ENCODE measurements around the gene EXD3. TPM values are rescaled to one million over a fixed set of nuclear protein-coding genes. Genes with fewer than 3 reads are reported as not detected.
A peak's percentile ranks its signal among the peaks of the same experiment; 100 is the strongest.
"Not testable (repeated sequence)": the region's sequence is repeated elsewhere in the genome, so short reads cannot be mapped to it uniquely, and the experiment has no call there.

The EXD3 gene
- total and polyA plus RNA-seq, 9 donors = 7.4 to 19.0 (median 11.6) TPM

DNA sequence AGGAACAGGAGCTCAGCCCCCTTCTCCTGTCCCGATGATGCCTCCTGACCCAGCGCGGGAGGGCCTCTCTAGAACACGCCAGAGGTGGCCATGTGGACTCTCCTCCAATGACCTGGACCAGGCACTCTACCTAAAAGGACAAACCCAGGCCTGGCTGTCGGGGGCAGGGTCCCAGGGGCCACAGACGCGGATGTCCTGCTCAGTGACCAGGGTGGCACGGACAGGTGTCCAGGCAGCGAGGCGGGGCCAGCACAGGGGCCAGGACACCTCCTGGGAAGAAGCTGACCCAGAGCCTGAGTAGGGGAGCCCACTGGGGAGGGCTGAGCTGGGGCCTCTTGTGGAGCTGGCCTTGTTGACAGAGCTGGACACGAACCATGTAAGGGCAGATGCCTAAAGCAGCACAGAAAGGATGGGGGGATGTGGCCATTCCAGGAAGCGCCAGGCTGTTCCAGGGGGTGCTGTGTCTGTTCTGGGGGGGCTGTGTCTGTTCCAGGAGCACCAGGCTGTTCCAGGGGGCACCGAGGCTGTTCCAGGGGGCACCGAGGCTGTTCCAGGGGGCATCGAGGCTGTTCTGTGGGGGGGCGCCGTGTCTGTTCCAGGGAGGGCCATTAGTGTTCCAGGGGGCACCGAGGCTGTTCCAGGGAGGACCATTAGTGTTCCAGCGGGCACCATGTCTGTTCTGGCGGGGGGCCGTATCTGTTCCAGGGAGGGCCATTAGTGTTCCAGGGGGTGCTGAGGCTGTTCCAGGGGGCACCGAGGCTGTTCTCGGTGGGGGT lies 30.5 kb downstream of the EXD3 start:
- H3K4me3 ChIP-seq (ENCODE audit: low read length) = no peak overlapping the region
- WGBS (ENCODE audit: insufficient coverage) = 95% methylated on average over 16 of the region's 23 CpGs
- H3K27ac ChIP-seq (ENCODE audit: low read length) = no peak overlapping the region

DNA sequence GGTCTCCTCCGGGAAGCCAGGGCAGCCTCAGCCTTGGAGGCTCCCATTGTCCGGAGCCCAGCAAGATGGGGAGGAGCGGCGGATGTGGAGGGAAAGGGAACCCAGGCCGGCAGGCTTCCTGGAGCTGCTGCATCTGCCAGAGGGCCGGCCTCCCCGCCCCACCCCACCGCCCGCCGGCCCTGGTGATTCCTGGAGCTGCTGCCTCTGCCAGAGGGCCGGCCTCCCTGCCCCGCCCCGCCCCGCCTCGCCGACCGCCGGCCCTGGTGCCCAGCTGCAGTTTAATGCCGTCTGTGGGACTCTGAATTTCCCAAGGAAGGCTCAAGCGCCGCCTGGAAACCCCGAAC lies 31.6 kb downstream of the EXD3 start:
- Histone ChIP-seq H3K4me1 (ENCODE audit: control insufficient read depth, insufficient read depth, low read length) (peaks cover 36% of the 10 kb centered on the region), H3K36me3 (ENCODE audit: control insufficient read depth, insufficient read depth, low read length) (peaks cover 10% of the 10 kb centered on the region), H3K9me3 (replicated peaks; ENCODE audit: control insufficient read depth, low read depth, low read length) (no peaks in the 10 kb centered on the region), H3K27me3 (ENCODE audit: control insufficient read depth, insufficient read depth, low read length) (no peaks in the 10 kb centered on the region), H3K4me3 (ENCODE audit: low read length) (no peak overlapping the region), H3K27ac (ENCODE audit: low read length) (peak overlapping the region; percentile 83)
- peak; percentile 50 for DNase-seq
- WGBS (ENCODE audit: insufficient coverage) = 57% methylated on average over 13 of the region's 22 CpGs

More for the DNA sequence above, 30.5 kb downstream of the EXD3 start:
- peaks cover 10% of the 10 kb centered on the region for H3K36me3 ChIP-seq (ENCODE audit: control insufficient read depth, insufficient read depth, low read length)
- DNase-seq = no peak
- H3K9me3 ChIP-seq (replicated peaks; ENCODE audit: control insufficient read depth, low read depth, low read length) = no peaks in the 10 kb centered on the region
- peaks cover 30% of the 10 kb centered on the region for H3K4me1 ChIP-seq (ENCODE audit: control insufficient read depth, insufficient read depth, low read length)
- no peaks in the 10 kb centered on the region for H3K27me3 ChIP-seq (ENCODE audit: control insufficient read depth, insufficient read depth, low read length)

DNA sequence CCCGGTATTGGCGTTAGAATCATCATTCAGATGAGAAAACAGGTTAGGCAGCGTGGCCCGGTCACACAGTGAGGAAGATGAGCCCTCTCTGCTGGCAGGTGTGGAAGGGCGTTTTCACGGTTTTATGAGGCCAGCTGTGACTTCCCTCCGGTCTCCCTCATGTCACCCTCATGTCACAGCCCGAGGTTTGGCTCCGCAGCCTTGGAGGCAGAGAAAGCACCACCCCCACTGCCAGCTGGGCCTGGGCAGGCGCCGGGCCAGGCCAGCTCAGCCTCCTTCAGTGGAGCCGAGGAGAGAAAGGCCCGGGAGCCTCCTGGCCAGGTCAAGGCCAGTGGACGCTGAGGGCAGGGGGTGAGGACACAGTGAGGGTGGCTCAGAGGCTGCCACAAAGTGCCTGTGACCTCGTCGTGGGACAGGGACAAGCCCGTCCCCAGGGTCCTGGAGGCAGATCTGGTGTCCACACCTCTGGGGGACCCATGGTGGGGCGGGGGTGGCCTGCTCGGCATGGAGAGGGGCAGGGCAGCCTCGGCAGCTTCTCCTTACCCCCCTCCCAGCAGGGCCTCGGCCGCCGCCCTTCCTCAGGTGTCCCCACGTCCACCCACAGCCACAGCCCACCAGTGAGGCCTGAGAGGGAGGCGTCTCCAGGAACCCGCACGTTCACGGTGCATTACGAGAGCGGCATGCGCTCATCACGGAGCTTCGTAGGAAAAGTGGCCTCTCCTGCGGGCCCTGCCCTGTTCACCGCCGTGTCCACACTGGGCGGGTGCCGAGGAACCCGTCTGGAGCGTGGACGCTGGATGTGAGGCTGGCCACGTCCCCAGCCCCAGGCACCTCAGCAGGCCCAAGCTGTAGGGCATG lies 32.2 kb downstream of the EXD3 start:
- Histone ChIP-seq H3K27ac (ENCODE audit: low read length) (peak overlapping the region; percentile 83), H3K27me3 (ENCODE audit: control insufficient read depth, insufficient read depth, low read length) (no peaks in the 10 kb centered on the region), H3K4me1 (ENCODE audit: control insufficient read depth, insufficient read depth, low read length) (peaks cover 36% of the 10 kb centered on the region), H3K36me3 (ENCODE audit: control insufficient read depth, insufficient read depth, low read length) (peaks cover 10% of the 10 kb centered on the region), H3K4me3 (ENCODE audit: low read length) (no peak overlapping the region), H3K9me3 (replicated peaks; ENCODE audit: control insufficient read depth, low read depth, low read length) (no peaks in the 10 kb centered on the region)
- 67% methylated on average over 24 of the region's 42 CpGs for whole genome bisulfite sequencing (ENCODE audit: insufficient coverage)
- peak; percentile 60 for DNase-seq

DNA sequence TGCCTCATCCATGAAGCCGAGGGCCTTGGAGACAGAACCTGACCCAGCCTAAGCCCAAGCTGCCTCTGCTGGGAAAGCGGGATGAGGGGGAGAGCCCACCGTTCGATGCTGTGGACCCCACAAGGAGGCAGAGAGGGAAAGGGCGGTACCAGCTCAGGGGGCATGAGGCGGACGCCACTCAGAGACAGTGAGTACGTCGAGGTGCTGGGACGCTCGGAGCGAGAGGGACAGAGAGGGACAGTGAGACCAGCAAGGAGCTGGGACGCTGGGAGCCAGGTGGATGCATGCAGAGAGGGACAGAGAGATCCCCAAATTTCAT lies 33.6 kb downstream of the EXD3 start:
- Histone ChIP-seq H3K27me3 (ENCODE audit: control insufficient read depth, insufficient read depth, low read length) (no peaks in the 10 kb centered on the region), H3K36me3 (ENCODE audit: control insufficient read depth, insufficient read depth, low read length) (peaks cover 5% of the 10 kb centered on the region), H3K4me1 (ENCODE audit: control insufficient read depth, insufficient read depth, low read length) (peaks cover 33% of the 10 kb centered on the region), H3K9me3 (replicated peaks; ENCODE audit: control insufficient read depth, low read depth, low read length) (no peaks in the 10 kb centered on the region), H3K4me3 (ENCODE audit: low read length) (no peak overlapping the region), H3K27ac (ENCODE audit: low read length) (no peak overlapping the region)
- no peak for DNase-seq
- WGBS (ENCODE audit: insufficient coverage) = 86% methylated on average over 11 of the region's 13 CpGs

DNA sequence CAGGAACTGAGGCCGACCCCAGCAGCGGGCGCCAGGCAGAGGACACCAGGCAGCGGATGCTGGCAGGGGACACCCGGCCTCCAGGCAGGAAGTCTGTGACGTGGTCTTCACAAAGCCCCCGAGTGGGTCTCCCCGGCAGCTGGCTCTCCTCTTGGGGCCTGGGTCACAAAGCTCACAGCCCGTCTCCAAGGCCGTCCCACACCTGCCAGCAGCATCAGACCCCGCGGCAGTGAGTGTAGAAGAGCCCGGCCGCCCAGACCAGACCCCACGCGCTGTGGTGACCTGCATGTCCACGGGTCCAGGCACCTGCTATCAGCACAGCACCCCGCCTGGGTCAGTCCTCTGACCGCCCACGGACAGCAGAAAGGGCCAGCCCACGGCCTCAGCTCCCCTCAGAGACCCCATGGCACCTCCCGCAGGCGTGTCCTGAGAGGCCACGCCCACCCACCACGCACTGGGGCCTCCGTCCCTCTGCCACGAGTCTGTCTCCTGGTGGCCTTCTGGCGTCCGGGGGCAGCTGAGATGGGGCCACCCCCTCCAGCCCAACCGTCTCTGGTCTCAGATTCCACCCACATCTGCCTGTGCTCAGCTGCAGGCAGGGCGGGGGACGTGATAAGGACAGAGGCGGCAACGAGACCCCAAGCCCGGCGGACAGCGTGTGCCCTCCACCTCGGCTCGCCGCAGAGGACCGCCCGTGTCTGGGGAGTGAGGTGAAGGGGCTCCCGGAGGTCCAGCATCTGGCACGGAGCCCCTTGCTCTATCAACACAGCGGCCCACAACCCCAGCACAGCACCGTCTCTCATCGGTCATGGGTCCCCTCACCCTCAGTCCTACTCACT lies 34.2 kb downstream of the EXD3 start:
- Histone ChIP-seq H3K27me3 (ENCODE audit: control insufficient read depth, insufficient read depth, low read length) (no peaks in the 10 kb centered on the region), H3K4me3 (ENCODE audit: low read length) (no peak overlapping the region), H3K36me3 (ENCODE audit: control insufficient read depth, insufficient read depth, low read length) (peaks cover 5% of the 10 kb centered on the region), H3K9me3 (replicated peaks; ENCODE audit: control insufficient read depth, low read depth, low read length) (no peaks in the 10 kb centered on the region), H3K4me1 (ENCODE audit: control insufficient read depth, insufficient read depth, low read length) (peaks cover 33% of the 10 kb centered on the region), H3K27ac (ENCODE audit: low read length) (peak overlapping the region; percentile 7)
- DNase-seq = no peak
- WGBS (ENCODE audit: insufficient coverage) = 76% methylated on average over 39 of the region's 47 CpGs

DNA sequence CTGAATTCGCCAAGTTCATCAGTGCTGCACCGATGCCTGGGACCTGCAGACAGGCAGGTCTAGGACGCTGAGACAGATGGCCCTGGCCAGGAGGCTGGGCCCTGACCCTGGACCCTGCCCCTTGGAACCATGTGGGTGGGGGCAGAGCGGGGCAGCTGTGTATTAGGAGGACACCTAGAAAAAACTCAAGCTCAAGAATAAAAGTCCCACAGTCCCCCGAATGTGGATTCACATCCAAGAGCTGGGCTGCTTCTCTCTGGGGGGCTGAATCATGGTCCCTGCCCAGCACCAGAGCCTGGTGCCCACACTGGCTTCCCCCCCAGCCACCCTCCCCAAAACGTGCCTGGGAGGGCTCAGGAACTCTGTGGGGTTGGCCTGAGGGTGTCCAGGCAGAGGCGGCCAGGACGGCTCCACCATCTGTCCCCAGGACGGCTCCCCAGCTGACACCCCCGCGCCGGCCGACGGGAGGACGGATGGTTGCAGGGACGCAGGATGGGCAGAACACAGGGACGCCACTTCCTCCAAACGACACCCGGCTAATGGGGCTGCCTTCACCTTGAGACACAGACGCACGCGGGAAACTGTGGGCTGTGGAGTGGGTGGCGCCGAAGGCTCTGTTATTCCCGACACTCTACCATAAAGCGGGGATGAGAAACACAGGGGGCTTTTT lies 34.9 kb downstream of the EXD3 start:
- Histone ChIP-seq H3K4me1 (ENCODE audit: control insufficient read depth, insufficient read depth, low read length) (peaks cover 33% of the 10 kb centered on the region), H3K27me3 (ENCODE audit: control insufficient read depth, insufficient read depth, low read length) (no peaks in the 10 kb centered on the region), H3K9me3 (replicated peaks; ENCODE audit: control insufficient read depth, low read depth, low read length) (no peaks in the 10 kb centered on the region), H3K36me3 (ENCODE audit: control insufficient read depth, insufficient read depth, low read length) (peaks cover 5% of the 10 kb centered on the region), H3K4me3 (ENCODE audit: low read length) (no peak overlapping the region), H3K27ac (ENCODE audit: low read length) (peak overlapping the region; percentile 21)
- DNase-seq = no peak
- WGBS (ENCODE audit: insufficient coverage) = 71% methylated on average over 21 of the region's 26 CpGs

DNA sequence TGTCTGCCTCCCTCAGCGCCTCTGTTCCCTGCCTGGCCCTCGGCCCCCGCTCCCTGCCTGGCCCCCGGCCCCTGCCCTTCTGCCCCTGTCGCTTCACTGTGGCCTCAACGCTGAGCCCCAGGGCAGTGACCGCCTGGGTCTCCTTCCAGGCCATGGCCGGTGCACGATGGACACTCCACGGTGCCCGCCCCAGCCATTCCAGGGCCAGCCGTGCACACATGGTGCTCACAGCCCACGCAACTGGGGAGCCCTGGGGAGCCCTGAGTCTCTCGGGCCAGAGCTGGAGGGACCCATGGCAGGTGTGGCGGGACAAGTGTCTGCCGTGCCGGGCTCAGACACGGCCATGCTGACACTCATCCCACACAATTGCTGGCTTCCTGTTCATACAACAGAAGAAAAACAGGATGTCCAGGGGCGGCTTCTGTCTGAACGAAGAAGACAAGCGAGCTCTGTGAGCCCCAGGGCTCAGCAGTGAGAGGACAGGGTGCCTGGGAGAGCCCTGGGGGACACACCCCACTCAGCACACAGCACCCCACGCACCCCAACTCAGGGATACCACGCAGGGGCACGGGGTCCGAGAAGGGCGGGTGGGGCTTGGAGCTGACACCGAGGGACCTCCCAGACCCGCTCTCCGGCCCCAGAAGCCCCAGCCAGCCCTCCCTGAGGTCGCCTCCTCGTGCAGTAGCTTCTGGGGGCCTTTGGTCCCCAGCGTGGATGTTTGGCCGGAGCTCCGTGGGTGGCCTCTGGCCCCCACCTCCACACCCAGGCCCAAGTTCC lies 35.7 kb downstream of the EXD3 start:
- H3K36me3 ChIP-seq (ENCODE audit: control insufficient read depth, insufficient read depth, low read length) = peaks cover 3% of the 10 kb centered on the region
- DNase-seq = peak; percentile 46
- no peak overlapping the region for H3K4me3 ChIP-seq (ENCODE audit: low read length)
- H3K27me3 ChIP-seq (ENCODE audit: control insufficient read depth, insufficient read depth, low read length) = no peaks in the 10 kb centered on the region
- peaks cover 33% of the 10 kb centered on the region for H3K4me1 ChIP-seq (ENCODE audit: control insufficient read depth, insufficient read depth, low read length)
- H3K27ac ChIP-seq (ENCODE audit: low read length) = peak overlapping the region; percentile 21
- no peaks in the 10 kb centered on the region for H3K9me3 ChIP-seq (replicated peaks; ENCODE audit: control insufficient read depth, low read depth, low read length)
- WGBS (ENCODE audit: insufficient coverage) = 46% methylated on average over 25 of the region's 34 CpGs

DNA sequence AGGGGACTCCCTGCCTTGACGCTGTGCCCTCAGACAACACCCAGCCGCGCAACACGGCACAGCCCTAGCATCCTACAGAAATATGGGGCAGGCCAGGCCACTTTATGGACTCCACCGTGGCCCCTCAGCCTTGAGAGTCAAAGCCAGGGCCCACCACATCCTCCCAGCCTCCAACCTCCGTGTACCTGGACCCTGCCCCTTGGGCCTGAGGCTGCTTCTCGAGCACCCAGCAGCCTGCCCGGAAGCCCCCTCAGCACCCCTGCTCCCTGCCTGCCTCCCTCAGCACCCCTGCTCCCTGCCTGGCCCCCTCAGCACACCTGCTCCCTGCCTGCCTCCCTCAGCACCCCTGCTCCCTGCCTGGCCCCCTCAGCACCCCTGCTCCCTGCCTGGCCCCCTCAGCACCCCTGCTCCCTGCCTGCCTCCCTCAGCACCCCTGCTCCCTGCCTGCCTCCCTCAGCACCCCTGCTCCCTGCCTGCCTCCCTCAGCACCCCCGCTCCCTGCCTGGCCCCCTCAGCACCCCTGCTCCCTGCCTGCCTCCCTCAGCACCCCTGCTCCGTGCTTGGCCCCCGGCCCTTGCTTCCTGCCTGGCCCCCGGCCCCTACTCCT lies 36.4 kb downstream of the EXD3 start:
- not testable (repeated sequence) for H3K9me3 ChIP-seq (replicated peaks; ENCODE audit: control insufficient read depth, low read depth, low read length); H3K4me3 ChIP-seq (ENCODE audit: low read length); H3K36me3 ChIP-seq (ENCODE audit: control insufficient read depth, insufficient read depth, low read length); H3K27me3 ChIP-seq (ENCODE audit: control insufficient read depth, insufficient read depth, low read length); DNase-seq
- 80% methylated on average over 10 of the region's 12 CpGs for WGBS (ENCODE audit: insufficient coverage)
- Histone ChIP-seq H3K4me1 (ENCODE audit: control insufficient read depth, insufficient read depth, low read length) (peaks cover 32% of the 10 kb centered on the region), H3K27ac (ENCODE audit: low read length) (peak overlapping the region; percentile 21)

DNA sequence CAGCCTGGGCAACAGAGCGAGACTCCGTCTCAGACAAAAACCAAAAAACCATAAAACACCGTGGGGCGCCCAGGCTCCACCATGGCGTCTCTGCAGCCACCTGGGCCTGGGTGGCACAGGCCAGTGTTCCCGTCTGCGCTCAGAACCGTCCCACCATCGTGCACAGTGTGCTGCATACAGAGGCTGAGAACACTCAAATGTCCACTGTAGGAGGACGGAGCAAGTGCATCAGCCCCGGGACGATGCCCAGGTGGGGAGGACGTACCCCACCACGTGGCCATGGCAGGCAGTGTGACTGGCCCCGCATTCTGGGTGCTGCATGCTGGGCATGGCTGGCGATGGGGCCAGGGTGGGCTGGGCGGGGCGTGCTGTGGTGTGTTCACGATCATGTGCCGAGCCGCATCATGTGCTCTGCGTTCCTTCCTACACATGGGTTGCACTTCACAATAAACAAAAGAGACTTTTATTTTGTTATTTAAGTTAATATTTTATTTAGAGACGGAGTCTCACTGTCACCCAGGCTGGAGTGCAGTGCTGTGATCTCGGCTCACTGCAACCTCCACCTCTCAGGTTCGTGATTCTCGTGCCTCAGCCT lies 37.8 kb downstream of the EXD3 start:
- H3K36me3 ChIP-seq (ENCODE audit: control insufficient read depth, insufficient read depth, low read length) = no peaks in the 10 kb centered on the region
- H3K27ac ChIP-seq (ENCODE audit: low read length) = no peak overlapping the region
- peaks cover 21% of the 10 kb centered on the region for H3K4me1 ChIP-seq (ENCODE audit: control insufficient read depth, insufficient read depth, low read length)
- no peaks in the 10 kb centered on the region for H3K9me3 ChIP-seq (replicated peaks; ENCODE audit: control insufficient read depth, low read depth, low read length)
- WGBS (ENCODE audit: insufficient coverage) = 91% methylated on average over 17 of the region's 26 CpGs
- no peak overlapping the region for H3K4me3 ChIP-seq (ENCODE audit: low read length)
- H3K27me3 ChIP-seq (ENCODE audit: control insufficient read depth, insufficient read depth, low read length) = no peaks in the 10 kb centered on the region
- DNase-seq = no peak
